T47D (cell line): Measurements from ENCODE around the gene DLGAP4.

Experiments used
- DNase-seq, 2 experiments: peaks; one replicate each; pipeline versions ENCODE4 v3.0.0 to v3.0.0-alpha.2; 2011 to 2012; ENCODE audit warnings: low read depth in 1 of 2, low spot score in 1 of 2
- JUND ChIP-seq: IDR thresholded peaks from 2 replicates; pipeline ENCODE4 v1.6.1; 2012; ENCODE audit warnings: low read depth
- in situ Hi-C: cut with HindIII; loops from 2 replicates; pipeline ENCODE4 v1.10.0; 2016; ENCODE audit warnings: low sequenced_read_pairs, low pct_unique_long_range_greater_than_20kb

Gene DLGAP4

DNA sequence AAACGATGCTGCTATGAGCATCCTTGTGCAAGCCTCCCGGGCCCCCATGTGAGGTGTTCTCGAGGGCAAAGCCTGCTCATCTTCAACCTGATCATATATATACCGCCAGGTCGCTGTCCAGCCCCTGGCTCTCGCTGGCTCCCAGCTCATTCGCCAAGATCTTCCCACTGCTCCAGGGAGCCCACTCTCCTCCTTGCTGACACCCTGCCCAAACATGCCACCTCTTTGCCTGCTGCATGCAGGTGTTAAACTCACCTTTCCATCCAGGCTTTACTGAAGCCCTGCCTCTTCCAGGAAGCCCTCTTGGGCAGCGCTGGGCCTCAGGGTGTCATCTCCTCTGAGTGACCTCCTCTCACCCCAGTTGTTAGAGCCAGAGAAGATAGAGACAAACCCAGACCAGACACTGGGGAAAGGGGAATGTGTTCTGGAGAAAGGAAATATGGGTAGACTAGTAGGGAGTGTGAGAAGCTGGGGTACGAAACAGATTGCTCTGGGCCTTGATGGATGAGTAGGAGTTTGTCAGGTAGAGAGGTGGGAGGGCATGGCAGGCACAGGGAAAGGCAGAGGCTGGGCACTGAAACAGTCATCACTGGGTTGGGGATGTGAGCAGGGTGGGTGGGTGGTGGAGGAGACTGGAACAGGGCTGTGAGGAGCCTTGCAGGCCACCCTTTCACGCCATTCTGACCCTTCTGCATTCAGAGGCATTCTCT lies 1.2 kb upstream of the DLGAP4 start:
- in situ Hi-C loops = no loop called here
- DNase-seq = no peak

GRCh38 chr20:36306553-36307411 lies 643 bp downstream of the DLGAP4 start:
- in situ Hi-C loops = no loop called here
- DNase-seq = no peak
- no peak for TF ChIP-seq JUND

More for the DNA sequence above, 1.2 kb upstream of the DLGAP4 start:
- TF ChIP-seq JUND = no peak

DNA sequence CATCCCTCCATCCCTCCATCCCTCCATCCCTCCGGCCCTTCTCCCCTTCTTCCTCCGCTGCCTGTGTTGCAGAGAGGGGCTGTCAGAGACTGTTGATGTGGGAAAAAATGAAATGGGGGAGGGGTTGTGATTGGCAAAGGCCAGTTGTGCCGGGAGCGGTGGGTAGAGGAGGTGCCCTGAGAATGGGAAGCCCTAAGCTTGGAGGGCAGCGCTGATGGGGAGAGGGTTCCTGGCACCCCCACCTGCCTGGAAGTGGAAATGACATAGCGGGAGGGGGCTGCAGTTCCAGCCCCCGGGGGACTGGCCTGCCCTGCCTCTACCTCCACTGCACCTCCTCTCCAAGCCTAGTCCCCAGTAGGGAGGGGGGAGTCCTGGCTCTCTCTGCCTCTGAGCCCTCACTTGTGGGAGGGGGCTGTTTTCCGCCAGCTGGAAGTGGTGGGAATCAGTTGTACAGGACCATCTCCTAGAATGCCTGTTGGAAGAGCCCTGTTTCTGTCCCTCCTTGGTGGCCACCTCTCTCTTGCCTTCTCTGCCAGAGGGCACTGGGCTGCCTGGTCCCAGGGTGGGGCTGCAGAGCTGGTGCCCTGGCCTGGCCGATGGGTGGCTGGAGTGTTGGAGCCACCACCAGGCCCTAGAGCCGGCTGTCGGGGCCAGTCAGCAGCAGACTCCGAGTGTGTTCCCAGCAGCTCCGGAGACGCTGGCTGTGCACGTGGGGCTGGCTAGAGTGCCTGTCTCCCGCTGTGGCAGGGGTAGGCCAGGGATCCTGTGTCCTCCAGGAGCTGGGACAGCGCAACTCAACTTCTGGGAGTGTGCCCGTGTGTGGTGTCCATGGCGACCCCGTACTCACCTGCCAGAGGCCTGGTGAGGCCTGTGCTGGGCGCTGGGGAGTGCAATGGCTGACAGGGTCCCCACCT lies 1.5 kb downstream of the DLGAP4 start:
- in situ Hi-C loops = no loop called here
- no peak for TF ChIP-seq JUND
- no peak for DNase-seq

DNA sequence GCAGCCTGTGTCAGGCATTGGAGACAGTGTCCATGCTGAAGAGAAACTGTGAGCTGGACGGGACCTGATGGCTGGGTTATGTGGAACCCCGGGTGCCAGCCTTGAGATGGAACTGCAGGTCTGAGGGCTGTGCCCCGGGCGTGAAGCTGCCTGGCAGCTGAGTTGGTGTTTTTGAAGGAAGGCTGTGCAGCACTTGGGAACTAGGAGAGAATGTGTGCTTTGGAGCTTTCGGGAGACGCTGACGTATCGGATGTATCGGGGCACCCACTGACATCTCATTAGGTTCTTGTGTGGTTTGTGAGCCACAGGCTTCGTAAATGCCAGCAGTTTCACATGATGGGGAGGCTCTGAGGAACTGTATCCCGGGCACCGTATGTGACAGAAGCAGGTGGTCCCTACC lies 2.2 kb downstream of the DLGAP4 start:
- no peak for DNase-seq
- in situ Hi-C loops = no loop called here
- TF ChIP-seq JUND = no peak

GRCh38 chr20:36308986-36309385 lies 2.8 kb downstream of the DLGAP4 start:
- DNase-seq = no peak
- in situ Hi-C loops = no loop called here
- TF ChIP-seq JUND = no peak

GRCh38 chr20:36309643-36310042 lies 3.5 kb downstream of the DLGAP4 start:
- no peak for DNase-seq
- in situ Hi-C loops = no loop called here
- no peak for TF ChIP-seq JUND

DNA sequence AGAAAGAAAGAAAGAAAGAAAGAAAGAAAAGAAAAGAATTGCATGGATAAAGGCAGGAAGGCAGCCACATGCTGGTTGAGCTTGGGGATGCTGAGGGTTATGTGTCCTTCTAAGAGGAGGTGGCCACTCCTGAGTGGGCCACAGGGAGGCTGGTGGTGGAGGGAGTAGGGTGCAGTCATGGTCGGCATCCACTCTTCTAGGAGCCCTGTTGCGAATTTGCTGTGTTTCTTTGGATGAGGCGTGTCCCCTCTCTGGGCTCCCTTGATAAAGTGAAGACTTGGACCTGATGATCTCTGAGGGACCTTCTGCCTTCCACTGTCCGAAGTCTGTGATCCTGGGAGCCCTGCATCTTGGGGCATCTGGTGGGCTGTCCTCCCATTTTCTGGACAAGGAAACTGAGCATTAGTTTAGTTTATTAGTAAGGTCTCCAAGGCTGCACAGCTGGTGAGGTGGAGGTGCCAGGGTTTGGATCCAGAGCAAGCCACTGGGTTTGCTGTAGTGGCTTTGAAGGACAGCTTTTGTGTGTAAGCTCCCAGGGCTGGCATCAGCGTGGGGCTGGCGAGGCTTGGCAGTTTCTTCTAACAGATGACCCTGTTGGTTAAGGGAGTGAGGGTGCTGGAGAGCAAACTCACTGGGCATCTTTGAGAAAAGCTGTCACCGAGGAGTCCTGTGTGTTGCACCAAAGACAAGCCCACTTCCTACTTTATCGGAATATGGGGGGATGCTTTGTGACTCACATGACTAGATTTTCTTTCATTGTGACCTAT lies 4.3 kb downstream of the DLGAP4 start:
- TF ChIP-seq JUND = no peak
- DNase-seq = no peak
- in situ Hi-C loops = no loop called here

DNA sequence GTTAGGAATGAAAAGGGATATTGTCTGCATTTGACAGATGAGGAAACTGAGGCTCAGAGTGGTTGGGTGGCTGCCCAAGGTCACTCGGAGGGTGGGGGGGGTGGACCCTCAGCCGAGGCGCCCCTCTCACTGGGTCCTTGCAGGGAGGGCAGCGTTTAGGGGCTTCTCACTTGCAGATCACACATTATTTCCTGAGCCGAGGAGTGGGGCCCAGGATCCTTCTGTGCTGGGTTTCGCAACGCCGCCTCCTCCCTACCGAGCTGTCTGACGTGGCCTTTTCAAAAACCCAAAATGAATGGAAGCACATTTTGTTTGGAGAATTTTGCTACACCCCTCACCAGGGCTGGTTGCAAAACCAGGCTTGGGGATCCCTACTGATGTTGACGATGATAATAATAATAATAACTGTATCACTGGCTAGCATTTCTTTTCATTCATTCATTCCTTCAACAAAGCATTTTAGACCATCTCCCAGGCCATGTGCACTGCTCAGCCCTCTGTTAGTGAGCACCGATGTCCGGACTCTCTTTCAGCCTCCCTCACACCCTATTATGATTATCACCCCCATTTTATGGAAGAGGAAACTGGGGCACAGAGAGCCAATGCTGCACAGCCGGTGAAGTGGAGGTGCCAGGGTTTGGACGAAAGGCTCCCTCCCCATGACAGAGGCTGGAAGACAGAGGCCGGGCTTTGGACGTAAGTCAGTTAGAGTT lies 5.2 kb downstream of the DLGAP4 start:
- DNase-seq = no peak
- in situ Hi-C loops = no loop called here
- TF ChIP-seq JUND = no peak

- no peak for TF ChIP-seq JUND
- in situ Hi-C loops = no loop called here
- no peak for DNase-seq
These were observed 6.0 kb downstream of the DLGAP4 start for GRCh38 chr20:36311854-36312723.

DNA sequence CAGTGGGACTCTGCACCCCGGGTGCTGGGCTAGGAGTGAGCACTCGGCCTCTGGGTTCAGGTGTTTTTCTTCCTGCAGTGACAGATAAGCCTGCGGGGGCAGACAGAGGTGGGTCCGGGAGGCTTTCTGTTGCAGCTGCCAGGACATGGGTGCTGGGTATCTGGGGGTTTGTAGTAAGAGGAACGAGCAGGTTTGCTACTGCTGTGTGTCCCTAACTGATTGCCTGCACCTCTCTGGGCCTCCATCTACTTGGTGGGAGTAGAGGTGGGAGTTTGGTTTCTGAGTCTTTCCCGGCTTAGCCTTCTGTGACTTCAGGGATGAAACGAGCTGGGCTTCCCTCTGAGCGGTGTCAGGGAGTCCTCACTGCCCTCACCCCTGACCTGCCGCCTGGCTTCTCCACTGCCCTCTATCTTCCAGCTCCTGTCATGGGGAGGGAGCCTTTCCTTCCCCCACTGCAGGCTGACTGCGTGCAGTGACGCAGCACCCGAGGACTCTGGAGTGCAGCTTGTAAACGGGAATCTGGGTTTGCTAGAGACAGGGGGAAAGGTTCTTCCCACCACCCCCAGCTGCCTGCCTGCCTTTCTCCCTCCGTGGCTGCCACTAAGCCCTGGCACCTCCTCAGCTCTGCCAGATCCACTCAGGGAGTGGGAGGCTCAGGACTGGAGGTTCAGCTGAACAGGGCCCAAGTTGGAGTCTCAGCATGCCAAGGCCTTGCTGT lies 6.7 kb downstream of the DLGAP4 start:
- no peak for DNase-seq
- in situ Hi-C loops = no loop called here
- TF ChIP-seq JUND = no peak
